HEK293 (cell line): ENCODE measurements around the gene PTPRG.

Experiments
- CTCF ChIA-PET: fragments of 350-600 bp; formaldehyde crosslinking; extraction: SDS; loops from one replicate; lab custom pipeline; 2021; ENCODE audit warnings: antibody characterized with exemption; lab: Yijun Ruan, JAX
- POLR2A ChIA-PET: fragments of 300-600 bp; formaldehyde crosslinking; extraction: SDS; loops from one replicate; lab custom pipeline; 2020; ENCODE audit warnings: antibody characterized with exemption, inconsistent platforms; lab: Yijun Ruan, JAX
- H3K27ac ChIP-seq: fragments of 200-500 bp; sonication (Bioruptor generic); 2 replicates; pipeline ENCODE4 v1.5.1; 2014; ENCODE audit warnings: low read depth, low read length, control low read depth, inconsistent platforms; ENCODE audit errors: extremely low read depth
- H3K36me3 ChIP-seq, 2 experiments: fragments of 200-500 bp in 1 of 2; sonication (Bioruptor generic) in 1 of 2; 1 replicate in 1 of 2; 2 replicates in 1 of 2; pipeline ENCODE4 v1.5.1; 2014 to 2017; ENCODE audit warnings: inconsistent platforms in 2 of 2, low read length in 2 of 2; ENCODE audit not compliant: control insufficient read depth in 2 of 2, insufficient read depth in 1 of 2
- H3K4me1 ChIP-seq: fragments of 200-500 bp; sonication (Bioruptor generic); 2 replicates; pipeline ENCODE4 v1.5.1; 2014; ENCODE audit warnings: mild to moderate bottlenecking, low read length, inconsistent platforms; ENCODE audit not compliant: control insufficient read depth, insufficient read depth
- H3K4me3 ChIP-seq: 2 replicates; pipeline ENCODE4 v1.5.1; 2011; ENCODE audit warnings: low read depth, mild to moderate bottlenecking, control low read depth, low read length, moderate library complexity
- H3K9me3 ChIP-seq: fragments of 200-500 bp; sonication (Bioruptor generic); 2 replicates; pipeline ENCODE4 v1.5.1; 2014; ENCODE audit warnings: low read depth, low read length, inconsistent platforms; ENCODE audit not compliant: control insufficient read depth, insufficient read depth
- CTCF ChIP-seq: fragments of 450-650 bp; formaldehyde crosslinking; IDR thresholded peaks from 2 replicates; pipeline ENCODE4 v1.5.1; 2016; ENCODE audit warnings: missing biosample characterization, missing genetic modification characterization
- GLIS2 ChIP-seq: fragments of 450-650 bp; formaldehyde crosslinking; IDR thresholded peaks from 2 replicates; pipeline ENCODE4 v1.5.1; 2016; ENCODE audit warnings: missing biosample characterization, missing genetic modification characterization
- MYNN ChIP-seq: fragments of 450-650 bp; formaldehyde crosslinking; IDR thresholded peaks from 2 replicates; pipeline ENCODE4 v1.5.1; 2016; ENCODE audit warnings: missing biosample characterization, missing genetic modification characterization, borderline replicate concordance
- PBX3 ChIP-seq: sonication (generic); formaldehyde crosslinking; IDR thresholded peaks from 2 replicates; pipeline ENCODE4 v1.8.1; 2022; ENCODE audit warnings: mild to moderate bottlenecking, moderate library complexity, missing genetic modification reagents
- PRDM10 ChIP-seq: fragments of 450-650 bp; formaldehyde crosslinking; IDR thresholded peaks from 2 replicates; pipeline ENCODE4 v1.5.1; 2016; ENCODE audit warnings: missing biosample characterization, missing genetic modification characterization
- YY2 ChIP-seq: fragments of 450-650 bp; formaldehyde crosslinking; IDR thresholded peaks from 2 replicates; pipeline ENCODE4 v1.5.1; 2016; ENCODE audit warnings: missing biosample characterization, missing genetic modification characterization
- ZNF16 ChIP-seq: fragments of 450-650 bp; formaldehyde crosslinking; IDR thresholded peaks from 2 replicates; pipeline ENCODE4 v1.5.1; 2016; ENCODE audit warnings: low read depth, missing biosample characterization, missing genetic modification characterization
- ZNF184 ChIP-seq: fragments of 450-650 bp; IDR thresholded peaks from 2 replicates; pipeline ENCODE4 v1.5.1; 2018; ENCODE audit warnings: missing biosample characterization, mild to moderate bottlenecking, missing genetic modification characterization
- ZNF223 ChIP-seq: fragments of 450-650 bp; formaldehyde crosslinking; IDR thresholded peaks from 2 replicates; pipeline ENCODE4 v1.5.1; 2016; ENCODE audit warnings: missing biosample characterization, missing genetic modification characterization
- ZNF341 ChIP-seq: fragments of 450-650 bp; formaldehyde crosslinking; IDR thresholded peaks from 2 replicates; pipeline ENCODE4; 2016; ENCODE audit warnings: low read depth, missing biosample characterization, missing genetic modification characterization
- ZNF544 ChIP-seq: fragments of 450-650 bp; formaldehyde crosslinking; IDR thresholded peaks from 2 replicates; pipeline ENCODE4 v1.5.0; 2017; ENCODE audit warnings: missing biosample characterization, missing genetic modification characterization
- ZNF629 ChIP-seq: fragments of 450-650 bp; formaldehyde crosslinking; IDR thresholded peaks from 2 replicates; pipeline ENCODE4 v1.5.1; 2017; ENCODE audit warnings: missing biosample characterization, missing genetic modification characterization
- ZNF707 ChIP-seq: fragments of 450-650 bp; formaldehyde crosslinking; IDR thresholded peaks from 2 replicates; pipeline ENCODE4 v1.5.1; 2016; ENCODE audit warnings: missing biosample characterization, missing genetic modification characterization
- ZNF843 ChIP-seq: fragments of 450-650 bp; formaldehyde crosslinking; IDR thresholded peaks from 2 replicates; pipeline ENCODE4 v1.5.1; 2016; ENCODE audit warnings: missing biosample characterization, missing genetic modification characterization
- ZSCAN23 ChIP-seq: fragments of 450-650 bp; formaldehyde crosslinking; IDR thresholded peaks from 2 replicates; pipeline ENCODE4 v1.5.1; 2016; ENCODE audit warnings: missing biosample characterization, missing genetic modification characterization
- ZXDB ChIP-seq: fragments of 450-650 bp; formaldehyde crosslinking; IDR thresholded peaks from 2 replicates; pipeline ENCODE4 v1.5.1; 2016; ENCODE audit warnings: missing biosample characterization, missing genetic modification characterization

Gene PTPRG

GRCh38 chr3:62277986-62278385, 716.6 kb downstream of the PTPRG start (continued):
- TF ChIP-seq CTCF (tag by site-specific recombination), result no peak

GRCh38 chr3:62281726-62282125, 720.4 kb downstream of the PTPRG start:
- H3K4me3 ChIP-seq, result no peak overlapping the region
- no peaks in the 10 kb centered on the region for H3K9me3 ChIP-seq
- H3K36me3 ChIP-seq, result peaks cover 0 to 8% of the 10 kb centered on the region in 2 experiments; a peak in 1 of 3 replicates
- POLR2A ChIA-PET, result no interaction called here
- no peaks in the 10 kb centered on the region; the same call in 1 of the 2 replicates for H3K4me1 ChIP-seq
- TF ChIP-seq GLIS2 (tag by site-specific recombination) (no peak), ZNF544 (tag by site-specific recombination) (no peak), ZNF341 (tag by site-specific recombination) (no peak), YY2 (tag by site-specific recombination) (no peak), ZSCAN23 (tag by site-specific recombination) (no peak), ZNF184 (tag by site-specific recombination) (no peak), ZNF707 (tag by site-specific recombination) (no peak), ZXDB (tag by site-specific recombination) (no peak), PBX3 (no peak), MYNN (tag by site-specific recombination) (no peak), ZNF629 (tag by site-specific recombination) (no peak), ZNF223 (tag by site-specific recombination) (no peak)
- no peak overlapping the region for H3K27ac ChIP-seq
- CTCF ChIA-PET, result interaction anchor here (0.7 kb wide), 1 partner anchor 1383 kb away, joined by 4 read pairs; no protein-coding TSS in a partner anchor

- POLR2A ChIA-PET, result no interaction called here
- TF ChIP-seq PRDM10 (no peak), YY2 (tag by site-specific recombination) (no peak), ZNF16 (tag by site-specific recombination) (no peak), ZNF843 (tag by site-specific recombination) (no peak)
- Histone ChIP-seq H3K27ac (no peak overlapping the region), H3K4me1 (no peaks in the 10 kb centered on the region; the same call in 1 of the 2 replicates), H3K9me3 (no peaks in the 10 kb centered on the region), H3K36me3 (no peaks in the 10 kb centered on the region), H3K4me3 (no peak overlapping the region)
- CTCF ChIA-PET, result interaction anchor here (0.5 kb wide), 1 partner anchor 1547 kb away, joined by 4 read pairs; no protein-coding TSS in a partner anchor
These were observed 723.1 kb downstream of the PTPRG start for GRCh38 chr3:62284442-62284841.
